ENCODE data around the gene RNF40.
A peak's percentile ranks its signal among the peaks of the same experiment; 100 is the strongest.

The RNF40 gene

GRCh38 chr16:30761928-30762902 lies at the start of gene RNF40, which contains the start of gene CFAP119:
Gene RNF40 (plus strand): TSS chr16:30762322. CDS start chr16:30762546, 224 bp downstream.
Gene CFAP119 (minus strand): TSS chr16:30762062. CDS start chr16:30761748, 314 bp downstream.
- DNase-seq, result peak; percentile 94
- peaks cover 16% of the 10 kb centered on the region; the same call in 1 of the 2 replicates for H4K20me1 ChIP-seq (ENCODE audit: insufficient read depth, low read length)
- no peaks in the 10 kb centered on the region for H3K9me3 ChIP-seq (ENCODE audit: insufficient read depth, low read length, severe bottlenecking)
- peak within 1 kb of the TSS; percentile 75 for H3K27ac ChIP-seq (ENCODE audit: low read length)
- peaks cover 59% of the 10 kb centered on the region for H3K36me3 ChIP-seq (ENCODE audit: insufficient read depth, low read length)
- H3K27me3 ChIP-seq (ENCODE audit: insufficient read depth, low read length, poor library complexity), result no peaks in the 10 kb centered on the region
- H3K4me3 ChIP-seq (ENCODE audit: low read depth in 1 of 2, low read length in 2 of 2), result peak within 1 kb of the TSS; percentile 35 to 91
- peaks cover 34% of the 10 kb centered on the region for H3K79me2 ChIP-seq (ENCODE audit: insufficient read depth, low read length)
- TF ChIP-seq EZH2 (IDR thresholded peaks at IDR 0.05; ENCODE audit: borderline replicate concordance, low read depth, low read length, severe bottlenecking) (no peak), CTCF (IDR thresholded peaks at IDR 0.05; ENCODE audit: borderline replicate concordance, extremely low read depth, low read length, poor library complexity, severe bottlenecking) (no peak)
- H3K4me1 ChIP-seq (ENCODE audit: insufficient read depth, low read length), result peaks cover 39% of the 10 kb centered on the region
- H3K4me2 ChIP-seq (ENCODE audit: insufficient read depth, low read length), result peak within 1 kb of the TSS; percentile 96
- ATAC-seq (ENCODE audit: insufficient read depth, low read depth), result peak; percentile 93
- peak within 1 kb of the TSS; percentile 63 for H3K9ac ChIP-seq (ENCODE audit: low read depth, low read length)
- H2AFZ ChIP-seq (ENCODE audit: low read depth, low read length), result peak within 1 kb of the TSS; percentile 94

- no peak overlapping the region for H3K4me3 ChIP-seq (ENCODE audit: low read depth in 1 of 2, low read length in 2 of 2)
- H3K36me3 ChIP-seq (ENCODE audit: insufficient read depth, low read length), result peaks cover 93% of the 10 kb centered on the region
- DNase-seq, result no peak
- no peak overlapping the region for H3K4me2 ChIP-seq (ENCODE audit: insufficient read depth, low read length)
- H3K9me3 ChIP-seq (ENCODE audit: insufficient read depth, low read length, severe bottlenecking), result no peaks in the 10 kb centered on the region
- ATAC-seq (ENCODE audit: insufficient read depth, low read depth), result 0 out of 3 replicates have a peak, but pooled peaks have one; percentile 44
- H3K27ac ChIP-seq (ENCODE audit: low read length), result no peak overlapping the region
- peaks cover 37% of the 10 kb centered on the region for H4K20me1 ChIP-seq (ENCODE audit: insufficient read depth, low read length)
- peaks cover 68% of the 10 kb centered on the region for H3K79me2 ChIP-seq (ENCODE audit: insufficient read depth, low read length)
- H3K4me1 ChIP-seq (ENCODE audit: insufficient read depth, low read length), result peaks cover 4% of the 10 kb centered on the region; the same call in 1 of the 2 replicates
- no peak overlapping the region for H3K9ac ChIP-seq (ENCODE audit: low read depth, low read length)
- no peaks in the 10 kb centered on the region for H3K27me3 ChIP-seq (ENCODE audit: insufficient read depth, low read length, poor library complexity)
- H2AFZ ChIP-seq (ENCODE audit: low read depth, low read length), result no peak overlapping the region
- no peak for TF ChIP-seq EZH2 (IDR thresholded peaks at IDR 0.05; ENCODE audit: borderline replicate concordance, low read depth, low read length, severe bottlenecking)
- no peak for TF ChIP-seq CTCF (IDR thresholded peaks at IDR 0.05; ENCODE audit: borderline replicate concordance, extremely low read depth, low read length, poor library complexity, severe bottlenecking)
Observed at GRCh38 chr16:30715750-30716445, 46.2 kb upstream of the RNF40 start.

- no peak overlapping the region for H3K27ac ChIP-seq (ENCODE audit: low read length)
- no peak overlapping the region for H3K9ac ChIP-seq (ENCODE audit: low read depth, low read length)
- H3K27me3 ChIP-seq (ENCODE audit: insufficient read depth, low read length, poor library complexity), result no peaks in the 10 kb centered on the region
- peaks cover 96% of the 10 kb centered on the region for H3K36me3 ChIP-seq (ENCODE audit: insufficient read depth, low read length)
- no peak overlapping the region for H3K4me2 ChIP-seq (ENCODE audit: insufficient read depth, low read length)
- no peak overlapping the region for H3K4me3 ChIP-seq (ENCODE audit: low read depth in 1 of 2, low read length in 2 of 2)
- H2AFZ ChIP-seq (ENCODE audit: low read depth, low read length), result no peak overlapping the region
- peaks cover 81% of the 10 kb centered on the region for H3K79me2 ChIP-seq (ENCODE audit: insufficient read depth, low read length)
- TF ChIP-seq CTCF (IDR thresholded peaks at IDR 0.05; ENCODE audit: borderline replicate concordance, extremely low read depth, low read length, poor library complexity, severe bottlenecking) (no peak), EZH2 (IDR thresholded peaks at IDR 0.05; ENCODE audit: borderline replicate concordance, low read depth, low read length, severe bottlenecking) (no peak)
- no peaks in the 10 kb centered on the region for H3K9me3 ChIP-seq (ENCODE audit: insufficient read depth, low read length, severe bottlenecking)
- peaks cover 62% of the 10 kb centered on the region for H4K20me1 ChIP-seq (ENCODE audit: insufficient read depth, low read length)
- ATAC-seq (ENCODE audit: insufficient read depth, low read depth), result no peak
- DNase-seq, result no peak
- H3K4me1 ChIP-seq (ENCODE audit: insufficient read depth, low read length), result peaks cover 4% of the 10 kb centered on the region; the same call in 1 of the 2 replicates
Observed at GRCh38 chr16:30720086-30720485, 42.0 kb upstream of the RNF40 start.
